Endometrial microvascular endothelial cells (primary cell): ENCODE results near the gene HNRNPAB. TPM values are rescaled to one million over a fixed set of nuclear protein-coding genes. Genes with fewer than 3 reads are reported as not detected.
"Not testable (repeated sequence)": the region's sequence is repeated elsewhere in the genome, so short reads cannot be mapped to it uniquely, and the experiment has no call there.

Source experiments
- in situ Hi-C: cut with HindIII; loops from 2 replicates; pipeline ENCODE4 v1.10.0; 2017; ENCODE audit warnings: low sequenced_read_pairs, low pct_unique_long_range_greater_than_20kb; ENCODE audit errors: inconsistent ontology term
- total RNA-seq: library from RNA; depleted of rRNA; stranded (reverse); fragments of >200 nt; gene quantifications from one replicate; pipeline ENCODE4 v1.2.3, GENCODE V29; 2015; ENCODE audit errors: inconsistent ontology term

HNRNPAB gene
- total RNA-seq, 1 donor from 2014 or later = 169 TPM

GRCh38 chr5:178193251-178193809, 11.0 kb upstream of the HNRNPAB start:
- in situ Hi-C loops = no loop called here

GRCh38 chr5:178194026-178194425, 10.3 kb upstream of the HNRNPAB start:
- in situ Hi-C loops = no loop called here

GRCh38 chr5:178196281-178196812, 8.0 kb upstream of the HNRNPAB start:
- in situ Hi-C loops = no loop called here

DNA sequence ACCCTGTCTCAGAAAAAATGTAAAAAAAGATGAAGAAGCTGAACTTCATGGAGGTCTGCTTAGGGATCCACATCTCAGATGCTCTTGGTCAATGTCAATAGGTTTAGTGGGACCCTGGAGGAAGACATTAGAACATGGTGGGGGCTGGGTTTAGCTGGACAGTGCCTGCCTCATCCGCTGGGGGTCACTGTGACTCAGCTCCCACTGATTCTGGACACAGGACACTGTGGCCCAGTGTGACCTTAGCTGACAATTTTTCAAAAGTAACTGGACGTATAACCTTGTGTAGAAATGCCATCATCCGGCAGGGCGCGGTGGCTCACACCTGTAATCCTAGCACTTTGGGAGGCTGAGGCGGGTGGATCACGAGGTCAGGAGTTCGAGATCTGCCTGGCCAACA, 7.3 kb upstream of the HNRNPAB start:
- in situ Hi-C loops = no loop called here

DNA sequence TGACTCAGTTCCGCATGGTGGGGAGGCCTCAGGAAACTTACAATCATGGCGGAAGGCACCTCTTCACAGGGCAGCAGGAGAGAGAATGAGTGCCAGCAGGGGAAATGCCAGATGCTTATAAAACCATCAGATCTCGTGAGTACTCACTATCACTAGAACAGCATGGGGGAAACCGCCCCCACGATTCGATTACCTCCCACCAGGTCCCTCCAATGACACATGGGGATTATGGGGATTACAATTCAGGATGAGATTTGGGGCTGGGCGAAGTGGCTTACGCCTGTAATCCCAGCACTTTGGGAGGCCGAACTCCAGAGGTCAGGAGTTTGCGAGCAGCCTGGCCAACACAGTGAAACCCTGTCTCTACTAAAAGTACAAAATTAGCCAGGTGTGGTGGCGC, 6.2 kb upstream of the HNRNPAB start:
- in situ Hi-C loops = not testable (repeated sequence)

DNA sequence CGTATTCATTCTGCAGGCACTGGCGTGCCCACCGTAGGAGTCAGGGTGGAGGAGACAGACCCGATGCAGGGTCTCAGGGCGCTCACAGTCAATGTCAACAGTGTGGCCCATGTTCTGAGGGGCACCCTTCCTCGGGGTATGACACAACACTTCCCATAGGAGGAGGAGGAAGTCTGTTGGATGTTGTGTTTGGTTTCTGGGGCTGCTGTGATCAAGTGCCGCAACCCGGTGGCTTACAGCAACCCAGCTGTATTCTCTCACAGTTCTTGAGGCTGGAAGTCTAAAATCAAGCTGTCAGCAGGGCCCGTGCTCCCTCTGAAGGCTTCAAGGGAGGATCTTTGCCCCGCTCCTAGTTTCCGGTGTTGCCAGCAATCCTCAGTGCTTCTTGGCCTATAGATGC, 5.6 kb upstream of the HNRNPAB start:
- in situ Hi-C loops = no loop called here

DNA sequence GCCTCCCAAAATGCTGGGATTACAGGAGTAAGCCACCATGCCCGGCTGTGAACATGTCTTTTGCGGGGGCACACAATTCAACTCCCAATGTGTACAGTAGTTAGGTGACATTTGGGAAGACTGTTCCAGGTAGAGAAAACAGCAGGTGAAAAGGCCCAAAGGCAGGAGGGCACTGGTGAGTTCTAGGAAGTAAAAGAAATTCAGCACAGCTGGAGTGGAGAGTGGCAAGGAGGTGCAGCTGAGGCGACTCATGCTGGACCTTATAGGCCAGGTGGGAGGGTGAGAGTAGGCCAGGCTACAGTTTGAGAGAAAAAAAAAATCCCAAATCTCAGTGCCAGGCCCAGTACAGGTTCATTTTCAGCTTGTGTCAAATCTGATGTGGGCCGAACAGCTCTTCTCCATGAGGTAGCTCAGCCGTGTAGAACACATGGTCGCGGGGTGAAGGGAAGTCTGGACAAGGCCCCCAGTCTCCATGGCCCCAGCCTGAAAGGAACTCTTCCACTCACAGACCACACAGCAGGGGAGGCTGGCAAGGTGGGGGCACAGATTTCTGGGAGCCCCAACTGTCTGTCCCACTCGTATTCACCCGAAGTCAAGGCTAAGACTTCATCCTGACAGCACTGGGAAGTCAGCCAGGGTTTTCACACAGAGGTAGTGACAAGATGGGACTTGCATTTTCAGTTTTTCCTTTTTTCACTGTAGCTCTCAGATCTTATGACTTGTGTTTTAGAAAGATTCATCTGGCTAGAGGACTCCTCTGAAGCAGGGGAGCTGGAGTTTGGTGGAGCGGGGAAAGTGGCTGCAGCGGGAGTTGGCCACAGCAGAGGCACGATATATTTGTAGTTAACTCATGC, 4.5 kb upstream of the HNRNPAB start:
- in situ Hi-C loops = no loop called here

- in situ Hi-C loops = no loop called here
Measured at GRCh38 chr5:178201221-178201926, 3.0 kb upstream of the HNRNPAB start.

DNA sequence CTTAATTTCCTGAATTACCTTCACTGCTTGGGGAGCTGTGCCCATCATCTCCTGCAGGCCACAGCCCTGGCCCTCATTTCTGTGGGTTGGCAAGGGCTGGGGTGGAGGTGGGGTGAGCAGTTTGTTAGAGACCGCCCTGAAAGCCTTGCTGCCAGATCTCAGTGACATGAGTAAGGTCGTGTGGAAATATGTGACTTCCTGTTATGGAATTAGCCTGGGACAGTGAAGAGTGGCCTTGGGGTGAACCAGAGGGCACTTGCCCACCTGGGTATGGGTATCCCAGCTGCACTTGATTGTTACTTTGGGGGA, 2.5 kb upstream of the HNRNPAB start:
- in situ Hi-C loops = no loop called here

GRCh38 chr5:178202541-178202940, 1.8 kb upstream of the HNRNPAB start:
- in situ Hi-C loops = no loop called here

DNA sequence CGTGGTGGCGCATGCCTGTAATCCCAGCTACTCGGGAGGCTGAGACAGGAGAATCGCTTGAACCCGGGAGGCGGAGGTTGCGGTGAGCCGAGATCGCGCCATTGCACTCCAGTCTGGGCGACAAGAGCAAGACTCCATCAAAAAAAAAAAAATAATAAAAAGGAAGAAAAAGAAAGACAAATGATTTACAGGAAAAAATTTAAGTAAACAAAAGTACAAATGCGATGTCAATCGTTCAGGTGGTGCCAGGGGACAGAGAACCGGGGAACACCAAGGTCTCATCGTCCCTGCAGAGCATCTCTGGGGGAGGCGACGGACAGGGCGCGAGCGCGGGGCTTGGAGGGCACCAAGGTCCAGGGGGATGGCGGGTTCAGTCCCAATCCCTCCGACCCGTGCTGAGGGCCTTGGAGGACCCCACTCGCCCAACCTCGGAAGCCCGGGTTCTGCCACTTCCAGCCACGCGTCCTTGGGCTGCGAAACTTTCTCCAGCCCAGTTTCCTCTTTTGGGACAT, 607 bp upstream of the HNRNPAB start:
- in situ Hi-C loops = no loop called here

- in situ Hi-C loops = no loop called here
Measured at GRCh38 chr5:178204935-178205748, 809 bp downstream of the HNRNPAB start.

GRCh38 chr5:178205749-178206047, 1.4 kb downstream of the HNRNPAB start:
- in situ Hi-C loops = no loop called here

DNA sequence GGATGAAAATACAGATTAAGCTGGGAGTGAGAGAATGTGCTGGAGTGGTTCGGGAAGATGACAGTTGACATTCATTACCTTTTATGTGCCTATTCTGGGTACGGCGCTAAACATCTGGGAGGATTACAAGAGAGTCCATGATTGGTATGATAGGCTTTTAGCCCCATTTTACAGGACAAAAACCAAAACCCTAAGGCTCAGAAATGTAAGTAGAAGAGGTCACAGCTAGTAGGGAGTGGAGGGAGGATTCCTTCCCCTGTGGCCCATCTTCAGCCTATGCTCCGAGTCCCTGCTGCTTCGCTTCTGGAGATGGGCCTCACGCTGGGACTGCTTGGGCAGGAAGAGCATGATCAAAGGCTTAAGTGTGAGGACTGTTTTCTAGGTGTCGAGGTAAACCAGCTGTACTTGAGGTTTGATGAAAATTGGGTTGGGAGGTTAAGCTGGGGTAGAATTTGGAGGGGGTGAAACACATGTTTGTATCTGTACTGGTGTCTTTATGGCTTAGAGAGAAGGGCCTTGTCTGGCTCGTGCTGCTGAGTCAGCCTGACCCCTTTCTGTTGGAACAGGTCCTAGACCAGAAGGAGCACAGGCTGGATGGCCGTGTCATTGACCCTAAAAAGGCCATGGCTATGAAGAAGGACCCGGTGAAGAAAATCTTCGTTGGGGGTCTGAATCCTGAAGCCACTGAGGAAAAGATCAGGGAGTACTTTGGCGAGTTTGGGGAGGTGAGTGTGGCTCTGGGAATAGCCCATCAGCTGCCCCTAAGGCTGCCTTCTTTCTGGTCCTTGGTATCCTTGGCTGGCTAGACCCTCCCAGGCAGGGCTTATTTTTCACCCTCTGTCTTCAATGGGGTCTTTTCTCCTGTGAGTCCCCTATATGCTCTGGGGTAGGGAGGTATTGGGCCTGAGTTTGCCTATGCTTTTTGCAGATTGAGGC, 2.1 kb downstream of the HNRNPAB start:
- in situ Hi-C loops = no loop called here

DNA sequence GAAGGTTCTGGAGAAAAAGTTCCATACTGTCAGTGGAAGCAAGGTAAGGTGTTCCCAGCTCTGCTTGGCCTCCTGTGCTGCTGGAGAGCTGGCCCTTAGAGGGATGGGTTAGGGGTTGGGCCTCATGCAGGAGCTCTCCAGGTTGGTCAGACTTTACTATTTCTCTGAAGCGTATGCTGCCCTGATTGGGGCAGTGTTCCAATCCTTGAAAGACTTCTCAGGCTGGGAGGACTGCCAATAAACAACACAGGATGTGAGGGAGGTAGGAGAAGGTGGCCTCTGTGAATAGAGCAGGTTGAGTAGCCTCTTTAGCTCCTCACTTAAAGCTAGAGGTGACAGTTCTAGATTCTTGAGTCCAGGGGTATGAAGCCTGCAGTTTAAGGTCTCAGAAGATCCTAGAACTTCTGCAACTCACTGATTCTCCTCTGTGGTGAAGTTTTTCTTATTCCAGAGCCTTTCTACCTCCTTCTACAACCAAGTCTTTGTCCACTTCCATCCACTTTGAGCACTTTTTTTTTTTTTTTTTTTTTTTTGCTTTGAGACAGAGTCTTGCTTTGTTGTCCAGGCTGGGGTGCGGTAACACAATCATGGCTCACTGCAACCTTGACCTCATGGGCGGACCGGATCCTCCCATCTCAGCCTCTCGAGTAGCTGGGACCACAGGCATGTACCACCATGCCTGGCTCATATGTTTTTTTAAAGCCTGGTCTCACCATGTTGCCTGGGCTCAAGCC, 3.0 kb downstream of the HNRNPAB start:
- in situ Hi-C loops = no loop called here

DNA sequence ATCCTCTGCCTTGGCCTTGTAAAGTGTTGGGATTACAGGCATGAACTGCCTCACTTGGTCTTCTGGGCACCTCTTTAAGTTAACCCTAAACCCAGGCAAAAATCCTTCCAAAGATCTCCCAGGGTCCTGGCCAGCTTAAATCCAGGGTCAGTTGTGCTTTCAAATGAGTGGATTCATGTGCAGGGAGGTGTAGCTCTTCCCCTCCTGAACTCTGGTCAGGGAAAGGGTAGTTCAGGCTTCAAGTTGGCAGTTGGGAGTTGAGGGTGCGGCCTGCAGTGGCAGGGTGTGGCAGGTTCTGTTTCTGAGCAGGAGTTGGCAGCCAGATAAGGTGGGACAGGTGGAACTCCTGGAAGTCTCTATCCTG, 3.6 kb downstream of the HNRNPAB start:
- in situ Hi-C loops = no loop called here

- in situ Hi-C loops = no loop called here
Measured at GRCh38 chr5:178208540-178209227, 4.4 kb downstream of the HNRNPAB start.
